Measurements from ENCODE around the gene CHIT1. TPM values are rescaled to one million over a fixed set of nuclear protein-coding genes. Genes with fewer than 3 reads are reported as not detected.
A peak's percentile ranks its signal among the peaks of the same experiment; 100 is the strongest.

CHIT1 gene
- total and polyA plus RNA-seq, 4 donors, result 0.56 to 16.4 (median 1.7) TPM

GRCh38 chr1:203273869-203274602 lies 44.6 kb upstream of the CHIT1 start:
- Histone ChIP-seq H3K4me1 (ENCODE audit: control insufficient read depth in 1 of 2, insufficient read depth in 2 of 2, low read length in 2 of 2) (peaks cover 3 to 4% of the 10 kb centered on the region in 2 donors), H3K36me3 (ENCODE audit: control insufficient read depth in 1 of 2, insufficient read depth in 2 of 2, low read length in 1 of 2) (no peaks in the 10 kb centered on the region), H3K27ac (ENCODE audit: low read depth in 1 of 2, low read length in 2 of 2) (peak overlapping the region; percentile 71 to 76), H3K4me3 (ENCODE audit: low read length in 2 of 2) (no peak overlapping the region), H3K27me3 (ENCODE audit: control insufficient read depth in 1 of 2, insufficient read depth in 2 of 2, low read length in 1 of 2) (no peaks in the 10 kb centered on the region), H3K9me3 (ENCODE audit: control insufficient read depth, low read length) (no peaks in the 10 kb centered on the region)
- ATAC-seq (ENCODE audit: low FRiP score), result peak; percentile 2
- DNase-seq, result peak in 1 of 2 donors; percentile 89
- 73 to 79% methylated on average over 12 of the region's 12 CpGs for WGBS, 2 donors
- intact Hi-C loops (cut with DNase I), result loop anchor here (2.0 to 5.0 kb wide), 5 partner anchors 33 to 213 kb away; partner anchors contain the start of gene BTG2 (in 1 of the 2)

GRCh38 chr1:203273206-203273868 lies 43.9 kb upstream of the CHIT1 start:
- H3K27ac ChIP-seq (ENCODE audit: low read depth in 1 of 2, low read length in 2 of 2), result peak overlapping the region; percentile 55 to 71
- no peaks in the 10 kb centered on the region for H3K9me3 ChIP-seq (ENCODE audit: control insufficient read depth, low read length)
- intact Hi-C loops (cut with DNase I), result loop anchor here (2.0 to 5.0 kb wide), 5 partner anchors 34 to 214 kb away; partner anchors contain the start of gene BTG2 (in 1 of the 2)
- H3K4me1 ChIP-seq (ENCODE audit: control insufficient read depth in 1 of 2, insufficient read depth in 2 of 2, low read length in 2 of 2), result peaks cover 0 to 4% of the 10 kb centered on the region in 2 donors
- no peak overlapping the region for H3K4me3 ChIP-seq (ENCODE audit: low read length in 2 of 2)
- no peaks in the 10 kb centered on the region for H3K36me3 ChIP-seq (ENCODE audit: control insufficient read depth in 1 of 2, insufficient read depth in 2 of 2, low read length in 1 of 2)
- 10 to 15% methylated on average over 32 of the region's 32 CpGs for WGBS, 2 donors
- DNase-seq, result peak; percentile 91 to 96
- peak; percentile 86 for ATAC-seq (ENCODE audit: low FRiP score)
- no peaks in the 10 kb centered on the region for H3K27me3 ChIP-seq (ENCODE audit: control insufficient read depth in 1 of 2, insufficient read depth in 2 of 2, low read length in 1 of 2)

- no peak overlapping the region for H3K27ac ChIP-seq (ENCODE audit: low read depth in 1 of 2, low read length in 2 of 2)
- no peaks in the 10 kb centered on the region for H3K27me3 ChIP-seq (ENCODE audit: control insufficient read depth in 1 of 2, insufficient read depth in 2 of 2, low read length in 1 of 2)
- H3K9me3 ChIP-seq (ENCODE audit: control insufficient read depth, low read length), result no peaks in the 10 kb centered on the region
- no peak overlapping the region for H3K4me3 ChIP-seq (ENCODE audit: low read length in 2 of 2)
- no peaks in the 10 kb centered on the region for H3K36me3 ChIP-seq (ENCODE audit: control insufficient read depth in 1 of 2, insufficient read depth in 2 of 2, low read length in 1 of 2)
- no peak for ATAC-seq (ENCODE audit: low FRiP score)
- 25 to 28% methylated on average over 17 of the region's 17 CpGs for WGBS, 2 donors
- intact Hi-C loops (cut with DNase I), result loop anchor here (2.0 to 5.0 kb wide), 5 partner anchors 35 to 215 kb away; partner anchors contain the start of gene BTG2 (in 1 of the 2)
- peaks cover 0 to 4% of the 10 kb centered on the region in 2 donors for H3K4me1 ChIP-seq (ENCODE audit: control insufficient read depth in 1 of 2, insufficient read depth in 2 of 2, low read length in 2 of 2)
- no peak for DNase-seq
These were observed 43.2 kb upstream of the CHIT1 start for GRCh38 chr1:203272633-203273205.

GRCh38 chr1:203271962-203272632 lies 42.6 kb upstream of the CHIT1 start:
- Histone ChIP-seq H3K4me3 (ENCODE audit: low read length in 2 of 2) (no peak overlapping the region), H3K9me3 (ENCODE audit: control insufficient read depth, low read length) (no peaks in the 10 kb centered on the region), H3K27me3 (ENCODE audit: control insufficient read depth in 1 of 2, insufficient read depth in 2 of 2, low read length in 1 of 2) (no peaks in the 10 kb centered on the region), H3K36me3 (ENCODE audit: control insufficient read depth in 1 of 2, insufficient read depth in 2 of 2, low read length in 1 of 2) (no peaks in the 10 kb centered on the region), H3K4me1 (ENCODE audit: control insufficient read depth in 1 of 2, insufficient read depth in 2 of 2, low read length in 2 of 2) (peaks cover 0 to 4% of the 10 kb centered on the region in 2 donors), H3K27ac (ENCODE audit: low read depth in 1 of 2, low read length in 2 of 2) (no peak overlapping the region)
- 72% methylated on average over 6 of the region's 6 CpGs for WGBS, 2 donors
- DNase-seq, result no peak
- ATAC-seq (ENCODE audit: low FRiP score), result no peak
- intact Hi-C loops (cut with DNase I), result loop anchor here (1.0 to 5.0 kb wide), 6 partner anchors 35 to 215 kb away; partner anchors contain the start of gene BTG2 (in 1 of the 2)

GRCh38 chr1:203271018-203271743 lies 41.7 kb upstream of the CHIT1 start:
- Histone ChIP-seq H3K4me1 (ENCODE audit: control insufficient read depth in 1 of 2, insufficient read depth in 2 of 2, low read length in 2 of 2) (peaks cover 0 to 4% of the 10 kb centered on the region in 2 donors), H3K27ac (ENCODE audit: low read depth in 1 of 2, low read length in 2 of 2) (no peak overlapping the region)
- no peak for ATAC-seq (ENCODE audit: low FRiP score)

GRCh38 chr1:203270448-203270847 lies 41.0 kb upstream of the CHIT1 start:
- ATAC-seq (ENCODE audit: low FRiP score) (no peak), DNase-seq (no peak)
- no peaks in the 10 kb centered on the region for H3K36me3 ChIP-seq (ENCODE audit: control insufficient read depth in 1 of 2, insufficient read depth in 2 of 2, low read length in 1 of 2)
- peaks cover 0 to 4% of the 10 kb centered on the region in 2 donors for H3K4me1 ChIP-seq (ENCODE audit: control insufficient read depth in 1 of 2, insufficient read depth in 2 of 2, low read length in 2 of 2)
- H3K27me3 ChIP-seq (ENCODE audit: control insufficient read depth in 1 of 2, insufficient read depth in 2 of 2, low read length in 1 of 2), result no peaks in the 10 kb centered on the region
- no peak overlapping the region for H3K4me3 ChIP-seq (ENCODE audit: low read length in 2 of 2)
- WGBS, 2 donors, result 84 to 85% methylated on average over 4 of the region's 4 CpGs
- H3K27ac ChIP-seq (ENCODE audit: low read depth in 1 of 2, low read length in 2 of 2), result no peak overlapping the region
- intact Hi-C loops (cut with DNase I), result loop anchor here (5.0 kb wide), 2 partner anchors 37 to 217 kb away; partner anchors contain the start of gene BTG2 (in 1 of the 2)
- no peaks in the 10 kb centered on the region for H3K9me3 ChIP-seq (ENCODE audit: control insufficient read depth, low read length)

More at GRCh38 chr1:203271018-203271743, 41.7 kb upstream of the CHIT1 start:
- intact Hi-C loops (cut with DNase I), result loop anchor here (1.0 to 5.0 kb wide), 3 partner anchors 36 to 216 kb away; partner anchors contain the start of gene BTG2 (in 1 of the 2)
- Histone ChIP-seq H3K9me3 (ENCODE audit: control insufficient read depth, low read length) (no peaks in the 10 kb centered on the region), H3K4me3 (ENCODE audit: low read length in 2 of 2) (no peak overlapping the region), H3K36me3 (ENCODE audit: control insufficient read depth in 1 of 2, insufficient read depth in 2 of 2, low read length in 1 of 2) (no peaks in the 10 kb centered on the region), H3K27me3 (ENCODE audit: control insufficient read depth in 1 of 2, insufficient read depth in 2 of 2, low read length in 1 of 2) (no peaks in the 10 kb centered on the region)
- 36 to 37% methylated on average over 8 of the region's 8 CpGs for WGBS, 2 donors
- peak in 1 of 2 donors; percentile 83 for DNase-seq

GRCh38 chr1:203269654-203270020 lies 40.2 kb upstream of the CHIT1 start:
- Histone ChIP-seq H3K4me1 (ENCODE audit: control insufficient read depth in 1 of 2, insufficient read depth in 2 of 2, low read length in 2 of 2) (peaks cover 0 to 4% of the 10 kb centered on the region in 2 donors), H3K36me3 (ENCODE audit: control insufficient read depth in 1 of 2, insufficient read depth in 2 of 2, low read length in 1 of 2) (no peaks in the 10 kb centered on the region), H3K27ac (ENCODE audit: low read depth in 1 of 2, low read length in 2 of 2) (no peak overlapping the region), H3K9me3 (ENCODE audit: control insufficient read depth, low read length) (no peaks in the 10 kb centered on the region), H3K27me3 (ENCODE audit: control insufficient read depth in 1 of 2, insufficient read depth in 2 of 2, low read length in 1 of 2) (no peaks in the 10 kb centered on the region), H3K4me3 (ENCODE audit: low read length in 2 of 2) (no peak overlapping the region)
- DNase-seq (no peak), ATAC-seq (ENCODE audit: low FRiP score) (no peak)
- intact Hi-C loops (cut with DNase I), result loop anchor here (5.0 kb wide), 2 partner anchors 38 to 218 kb away; partner anchors contain the start of gene BTG2 (in 1 of the 2)
- WGBS, 2 donors, result 71 to 74% methylated on average over 5 of the region's 5 CpGs

All from aorta (tissue), 5 donors.